PC-9 (cell line): ENCODE measurements around the gene FAM221B. TPM values are rescaled to one million over a fixed set of nuclear protein-coding genes. Genes with fewer than 3 reads are reported as not detected.

ENCODE experiments used
- BruUV-seq: library from RNA; stranded (reverse); fragments of 400-500 nt; replicated peaks from 2 replicates; lab custom pipeline; 2021; lab: Mats Ljungman, UMichigan
- CTCF ChIA-PET: fragments of 300-600 bp; sonication (Branson Sonifier 250); formaldehyde crosslinking; loops from one replicate; lab custom pipeline; 2022; ENCODE audit warnings: antibody characterized with exemption; lab: Charles Lee
- POLR2A ChIA-PET: fragments of 300-600 bp; sonication (Branson Sonifier 250); formaldehyde crosslinking; loops from one replicate; lab custom pipeline; 2022; ENCODE audit warnings: antibody characterized with exemption; ENCODE audit not compliant: unreplicated experiment; lab: Charles Lee
- DNase-seq, 2 experiments: peaks; one replicate each; pipeline versions ENCODE4 v3.0.0 to v3.0.0-alpha.2; 2015 to 2022; ENCODE audit warnings: mixed read lengths in 1 of 2
- H2AFZ ChIP-seq: fragments of 200-600 bp; sonication (generic); 2 replicates; pipeline ENCODE4 v1.8.1; 2017; ENCODE audit warnings: antibody characterized with exemption
- H3F3A ChIP-seq: fragments of 200-600 bp; sonication (generic); 2 replicates; pipeline ENCODE4 v1.8.1; 2017; ENCODE audit warnings: antibody characterized with exemption, mild to moderate bottlenecking, low read depth; ENCODE audit not compliant: insufficient read depth
- H3K27ac ChIP-seq: fragments of 200-600 bp; sonication (generic); 2 replicates; pipeline ENCODE4 v1.6.1; 2016; ENCODE audit warnings: mixed run types
- H3K27me3 ChIP-seq: fragments of 200-600 bp; sonication (generic); 2 replicates; pipeline ENCODE4 v1.6.1; 2016; ENCODE audit warnings: low read depth, mixed run types; ENCODE audit not compliant: insufficient read depth
- H3K36me3 ChIP-seq: fragments of 200-600 bp; sonication (generic); 2 replicates; pipeline ENCODE4 v1.6.1; 2016; ENCODE audit warnings: low read depth, mixed run types
- H3K4me1 ChIP-seq: fragments of 200-600 bp; sonication (generic); replicated peaks from 2 replicates; pipeline ENCODE4 v1.6.1; 2016; ENCODE audit warnings: mixed run types; ENCODE audit not compliant: insufficient read depth
- H3K4me2 ChIP-seq: fragments of 200-600 bp; sonication (generic); 2 replicates; pipeline ENCODE4 v1.6.1; 2017; ENCODE audit warnings: mixed run types
- H3K4me3 ChIP-seq: fragments of 200-600 bp; sonication (generic); 2 replicates; pipeline ENCODE4 v1.6.1; 2016; ENCODE audit warnings: mixed run types
- H3K79me2 ChIP-seq: fragments of 200-600 bp; sonication (generic); 2 replicates; pipeline ENCODE4 v1.6.1; 2017; ENCODE audit warnings: low read depth, mixed run types
- H3K9me2 ChIP-seq: fragments of 200-600 bp; sonication (generic); 2 replicates; pipeline ENCODE4 v1.8.1; 2017; ENCODE audit warnings: mild to moderate bottlenecking; ENCODE audit not compliant: insufficient read depth
- H3K9me3 ChIP-seq: fragments of 200-600 bp; sonication (generic); 2 replicates; pipeline ENCODE4 v1.8.1; 2016; ENCODE audit warnings: low read depth; ENCODE audit not compliant: insufficient read depth
- H4K20me1 ChIP-seq: fragments of 200-600 bp; sonication (generic); 2 replicates; pipeline ENCODE4 v1.8.1; 2017; ENCODE audit not compliant: insufficient read depth
- CTCF ChIP-seq: fragments of 200-600 bp; sonication (generic); conservative IDR thresholded peaks from 2 replicates; pipeline ENCODE4 v1.6.1; 2017; ENCODE audit warnings: mixed run types, antibody characterized with exemption, mild to moderate bottlenecking, moderate library complexity
- EZH2 ChIP-seq: fragments of 200-600 bp; sonication (generic); IDR thresholded peaks from 2 replicates; pipeline ENCODE4 v1.8.0; 2017; ENCODE audit warnings: antibody characterized with exemption, low read depth
- intact Hi-C: fragments of 100-400 bp; cut with micrococcal nuclease; formaldehyde crosslinking; loops from one replicate; pipeline ENCODE4 v1.10.0; 2022; ENCODE audit not compliant: unreplicated experiment
- total RNA-seq: library from RNA; stranded (reverse); gene quantifications from 2 replicates; pipeline ENCODE4 v1.2.3, GENCODE V29; 2021

Gene FAM221B
- total RNA-seq, 1 experiment from 2014 or later, result not detected

GRCh38 chr9:35856206-35856605, 27.7 kb upstream of the FAM221B start:
- intact Hi-C loops, result no loop called here
- Histone ChIP-seq H3K4me2 (no peak overlapping the region), H2AFZ (no peak overlapping the region), H3K27me3 (0 out of 2 replicates have a peak, but pooled peaks cover 7% of the 10 kb centered on the region), H3K4me3 (no peak overlapping the region), H3K9me2 (no peaks in the 10 kb centered on the region), H4K20me1 (no peaks in the 10 kb centered on the region), H3F3A (no peaks in the 10 kb centered on the region), H3K36me3 (no peaks in the 10 kb centered on the region), H3K4me1 (no peaks in the 10 kb centered on the region), H3K9me3 (no peaks in the 10 kb centered on the region), H3K27ac (no peak overlapping the region), H3K79me2 (no peaks in the 10 kb centered on the region)
- POLR2A ChIA-PET, result no interaction called here
- TF ChIP-seq EZH2 (no peak), CTCF (no peak)
- DNase-seq, result no peak
- CTCF ChIA-PET, result no interaction called here
- no TSS peak for BruUV-seq

GRCh38 chr9:35854091-35854762, 25.7 kb upstream of the FAM221B start:
- Histone ChIP-seq H3K27me3 (no peaks in the 10 kb centered on the region), H3K79me2 (no peaks in the 10 kb centered on the region), H3K27ac (no peak overlapping the region), H3F3A (no peaks in the 10 kb centered on the region), H3K4me1 (no peaks in the 10 kb centered on the region), H4K20me1 (no peaks in the 10 kb centered on the region), H3K36me3 (no peaks in the 10 kb centered on the region), H3K9me3 (no peaks in the 10 kb centered on the region), H3K4me3 (no peak overlapping the region), H3K4me2 (no peak overlapping the region), H3K9me2 (no peaks in the 10 kb centered on the region), H2AFZ (no peak overlapping the region)
- no peak for TF ChIP-seq EZH2
- no peak for TF ChIP-seq CTCF
- POLR2A ChIA-PET, result no interaction called here
- CTCF ChIA-PET, result no interaction called here
- intact Hi-C loops, result no loop called here
- DNase-seq, result no peak
- no TSS peak for BruUV-seq

GRCh38 chr9:35852876-35853865, 24.6 kb upstream of the FAM221B start:
- CTCF ChIA-PET, result interaction anchor here (0.7 kb wide), 1 partner anchor 462 kb away, joined by 3 read pairs; no protein-coding TSS in a partner anchor

More at GRCh38 chr9:35852876-35853865, 24.6 kb upstream of the FAM221B start:
- H3K4me2 ChIP-seq, result no peak overlapping the region
- no peak for DNase-seq
- no peak overlapping the region for H3K4me3 ChIP-seq
- H3K4me1 ChIP-seq, result no peaks in the 10 kb centered on the region
- POLR2A ChIA-PET, result no interaction called here
- H3K79me2 ChIP-seq, result no peaks in the 10 kb centered on the region
- intact Hi-C loops, result no loop called here
- no peaks in the 10 kb centered on the region for H3K27me3 ChIP-seq
- H3F3A ChIP-seq, result no peaks in the 10 kb centered on the region
- H3K9me2 ChIP-seq, result no peaks in the 10 kb centered on the region
- H3K27ac ChIP-seq, result no peak overlapping the region
- H3K9me3 ChIP-seq, result no peaks in the 10 kb centered on the region
- no peaks in the 10 kb centered on the region for H4K20me1 ChIP-seq
- no peak overlapping the region for H2AFZ ChIP-seq
- H3K36me3 ChIP-seq, result no peaks in the 10 kb centered on the region
- BruUV-seq, result no TSS peak
- TF ChIP-seq EZH2 (no peak), CTCF (no peak)
